Stimulated activated CD4-positive, alpha-beta T cell treated with anti-CD3 and anti-CD28 coated beads, Interleukin-4, amount 100 ng/mL, for 4 hours (primary cell): ENCODE results near the gene FNTB.
A peak's percentile ranks its signal among the peaks of the same experiment; 100 is the strongest.

Source experiments
- DNase-seq, 2 experiments: peaks; one replicate each; pipeline ENCODE4 v3.0.0-alpha.2; 2020

Gene FNTB

GRCh38 chr14:64983439-64984310 lies 3.0 kb upstream of the FNTB start:
- peak in 1 of 2 experiments; percentile 19 for DNase-seq

DNA sequence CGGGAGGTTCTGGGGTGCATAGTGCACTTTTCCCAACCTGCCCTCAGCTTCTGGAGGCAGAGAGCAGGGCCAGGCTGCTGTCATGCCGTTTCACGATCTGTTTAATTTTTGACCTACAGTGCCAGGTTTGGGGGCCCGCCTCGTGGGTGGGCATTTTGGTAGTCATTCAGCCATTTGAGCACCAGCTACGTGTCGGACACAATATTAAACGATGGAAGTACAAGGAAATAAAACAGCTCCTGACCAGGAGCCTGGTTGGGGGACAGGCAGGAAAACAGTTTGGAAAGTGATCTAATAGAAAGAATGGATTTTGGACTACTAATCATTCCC lies 708 bp downstream of the FNTB start:
- DNase-seq, result no peak

DNA sequence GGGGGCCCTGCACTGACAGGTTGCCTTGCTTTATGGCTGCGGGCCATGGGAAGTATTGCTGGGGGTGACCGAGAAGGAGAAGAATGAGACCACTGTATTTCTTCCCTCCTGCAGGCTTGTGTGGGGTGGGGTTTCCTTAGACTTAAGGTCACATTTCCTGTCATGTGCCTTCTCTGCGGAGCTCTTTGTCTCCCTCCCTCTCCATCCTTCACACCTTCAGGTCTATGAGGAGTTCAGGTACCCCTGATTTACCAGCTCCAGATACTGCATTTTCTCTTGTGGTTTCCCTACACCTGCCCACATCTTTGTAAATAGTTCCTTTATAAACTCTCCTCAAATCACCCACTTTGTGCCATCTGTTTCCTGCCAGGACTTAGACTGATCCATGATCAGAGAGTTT lies 3.6 kb downstream of the FNTB start:
- DNase-seq, result no peak

DNA sequence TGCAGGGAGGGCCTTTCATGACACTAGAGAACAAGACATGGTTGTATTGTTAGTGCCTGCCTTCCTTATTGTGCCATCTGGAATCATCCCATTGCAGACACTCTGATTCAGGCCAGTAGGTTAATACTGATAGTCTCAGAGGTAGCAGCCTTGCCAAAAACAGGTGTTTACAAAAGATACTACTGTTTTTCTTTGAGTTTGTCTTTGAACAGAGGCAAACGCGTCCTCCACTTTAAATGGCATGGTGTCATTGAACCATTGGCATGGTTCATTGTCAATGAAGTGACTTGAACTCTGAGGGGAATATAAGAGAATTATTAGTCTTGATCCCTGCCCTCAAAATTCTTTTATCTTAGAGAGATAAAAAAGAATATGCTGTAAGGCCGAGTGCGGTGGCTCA lies 4.2 kb downstream of the FNTB start:
- DNase-seq, result no peak

GRCh38 chr14:64992328-64992885 lies 5.7 kb downstream of the FNTB start:
- DNase-seq, result no peak

DNA sequence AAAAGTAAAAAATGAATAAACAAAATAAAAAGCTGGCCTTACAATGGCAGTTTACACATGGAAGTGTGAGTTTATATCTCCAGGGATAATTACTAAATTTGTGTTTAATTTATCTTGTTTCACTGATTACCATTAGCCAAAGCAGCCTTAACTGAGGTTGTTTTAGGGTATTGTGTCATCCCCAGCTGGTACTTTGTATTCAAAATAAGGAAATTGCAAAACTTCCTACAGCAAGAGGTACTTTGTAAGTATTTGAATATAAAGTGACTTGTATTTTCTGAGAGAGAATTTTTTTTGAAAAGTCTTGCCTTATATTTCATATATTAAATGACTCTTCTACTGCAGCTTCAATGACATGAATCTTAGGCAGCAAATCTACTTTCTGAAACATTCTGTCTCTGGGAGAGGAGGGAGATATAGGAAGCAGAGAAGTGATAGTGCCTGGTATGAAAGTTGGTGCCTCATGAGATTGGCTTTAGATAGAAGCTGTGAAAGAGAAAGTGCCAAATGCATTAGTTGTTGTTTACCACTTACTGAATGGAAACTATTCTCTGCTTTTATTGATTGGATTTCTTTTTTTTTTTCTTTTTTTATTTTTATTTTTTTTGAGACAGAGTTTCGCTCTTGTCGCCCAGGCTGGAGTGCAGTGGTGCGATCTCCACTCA lies 6.7 kb downstream of the FNTB start:
- DNase-seq, result no peak

GRCh38 chr14:64994540-64994939 lies 7.8 kb downstream of the FNTB start:
- no peak for DNase-seq

DNA sequence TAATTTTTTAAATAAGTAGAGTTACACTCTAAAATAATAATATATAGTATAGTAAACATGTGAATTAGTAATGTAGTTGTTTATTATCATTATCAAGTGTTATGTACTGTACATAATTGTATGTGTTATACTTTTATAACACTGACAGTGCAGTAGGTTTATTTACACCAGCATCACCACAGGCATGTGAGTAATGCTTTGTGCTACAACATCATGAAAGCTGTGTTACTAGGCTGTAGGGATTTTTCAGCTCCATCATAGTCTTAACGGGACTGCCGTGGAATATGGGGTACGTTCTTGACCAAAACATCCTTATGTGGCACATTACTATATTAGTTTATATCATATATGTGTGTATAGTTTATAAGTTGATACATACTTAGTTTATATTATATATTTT lies 8.6 kb downstream of the FNTB start:
- DNase-seq, result no peak

- DNase-seq, result no peak
Observed at GRCh38 chr14:64997108-64997794, 10.6 kb downstream of the FNTB start.

DNA sequence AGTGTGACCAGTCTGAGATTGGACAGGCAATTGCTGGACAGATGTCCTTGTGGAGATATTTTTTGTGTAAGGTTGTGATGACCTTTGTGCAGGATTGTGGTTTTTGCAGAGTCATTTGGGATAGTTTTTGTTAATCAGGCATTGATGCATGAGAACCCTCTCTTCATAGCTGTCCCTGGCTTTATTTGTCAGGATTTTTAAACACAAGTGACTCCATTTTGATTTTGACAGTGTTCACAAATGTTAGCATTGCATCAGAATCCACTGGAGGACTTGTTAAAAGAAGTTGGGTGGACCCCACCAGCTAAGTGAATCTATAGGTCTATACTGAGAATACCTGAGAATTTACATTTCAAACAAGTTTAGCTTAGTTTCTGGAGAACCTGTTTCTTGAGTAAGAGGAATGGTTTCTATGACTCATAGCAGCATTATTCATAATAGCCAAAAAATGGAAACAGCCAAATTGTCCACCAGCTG lies 11.8 kb downstream of the FNTB start:
- DNase-seq, result no peak

DNA sequence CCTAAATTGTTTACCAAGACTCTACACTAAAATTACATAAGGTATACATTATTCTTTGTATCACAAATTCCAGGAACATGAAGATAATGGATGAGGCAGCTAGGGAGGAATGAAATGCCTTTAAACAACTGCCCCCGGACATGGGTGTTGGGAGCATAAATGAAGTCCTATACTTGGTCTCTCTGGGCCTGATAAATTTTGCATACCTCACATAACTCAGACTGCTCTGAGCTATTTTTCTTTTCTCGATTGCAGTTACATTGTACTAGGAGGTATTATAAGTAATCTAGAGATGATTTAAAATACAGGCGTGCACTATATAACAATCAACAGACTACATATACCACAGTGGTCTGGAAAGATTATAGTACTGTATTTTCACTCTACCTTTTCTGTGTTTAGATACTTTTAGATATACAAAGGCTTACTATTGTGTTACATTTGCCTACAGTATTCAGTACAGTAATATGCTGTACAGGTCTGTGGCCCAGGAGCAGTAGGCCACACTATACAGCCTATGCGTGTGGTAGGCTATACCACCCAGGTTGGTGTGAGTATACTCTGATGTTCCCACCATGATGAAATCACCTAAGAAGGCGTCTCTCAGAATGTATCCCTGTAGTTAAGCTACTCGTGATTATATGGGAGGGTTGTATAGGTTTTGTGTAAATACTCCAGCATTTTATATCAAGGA lies 14.3 kb downstream of the FNTB start:
- DNase-seq, result no peak

DNA sequence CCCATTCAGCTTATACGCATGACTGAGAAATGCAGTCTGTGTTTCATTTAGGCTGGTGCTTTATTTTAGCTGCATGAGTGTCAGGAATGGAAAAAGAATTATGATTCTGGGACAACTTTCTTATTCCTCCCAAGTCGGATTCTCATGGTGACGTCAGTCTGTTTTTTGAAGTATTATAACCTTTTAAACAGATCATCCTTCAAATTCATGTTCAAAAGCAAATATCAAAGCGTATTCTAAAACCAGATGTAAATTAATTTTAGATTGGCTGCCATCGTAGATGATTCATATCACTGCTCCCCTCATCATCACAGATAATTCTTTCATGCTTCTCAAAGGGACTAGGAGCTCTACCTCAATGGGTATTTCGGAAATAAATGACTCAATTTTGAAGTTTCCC lies 15.0 kb downstream of the FNTB start:
- DNase-seq, result no peak

DNA sequence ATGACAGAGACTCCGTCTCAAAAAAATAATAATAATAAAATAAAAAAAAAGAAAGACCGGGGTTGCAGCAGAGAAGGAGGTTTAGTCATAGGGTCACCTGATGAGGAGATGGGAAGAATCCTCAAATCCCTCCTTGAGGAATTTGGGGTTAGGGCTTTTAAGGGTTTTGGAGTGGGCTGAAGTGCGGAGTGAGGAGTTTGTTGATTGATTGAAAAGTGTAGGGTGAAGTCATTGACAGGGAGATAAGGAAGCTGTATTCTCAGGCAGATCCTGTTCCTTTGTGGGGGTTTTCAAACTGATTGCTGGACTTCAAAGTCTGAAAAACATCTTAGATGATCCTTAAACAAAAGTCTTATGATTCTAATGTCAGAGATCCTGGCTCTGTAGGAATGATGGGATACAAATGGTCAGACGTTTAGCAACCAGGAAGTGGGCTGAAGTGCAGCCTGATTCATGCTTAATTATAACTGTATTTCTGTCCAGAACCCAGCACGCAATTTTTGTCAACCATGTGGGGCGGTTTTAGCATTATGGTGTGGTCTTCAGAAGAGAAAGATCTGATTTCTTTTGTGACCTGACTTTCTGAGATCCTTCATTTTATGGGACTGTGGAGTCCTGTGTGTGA lies 16.0 kb downstream of the FNTB start:
- DNase-seq, result no peak

- no peak for DNase-seq
Observed at GRCh38 chr14:65003394-65003793, 16.7 kb downstream of the FNTB start.

GRCh38 chr14:65006261-65006721 lies 19.6 kb downstream of the FNTB start:
- no peak for DNase-seq

DNA sequence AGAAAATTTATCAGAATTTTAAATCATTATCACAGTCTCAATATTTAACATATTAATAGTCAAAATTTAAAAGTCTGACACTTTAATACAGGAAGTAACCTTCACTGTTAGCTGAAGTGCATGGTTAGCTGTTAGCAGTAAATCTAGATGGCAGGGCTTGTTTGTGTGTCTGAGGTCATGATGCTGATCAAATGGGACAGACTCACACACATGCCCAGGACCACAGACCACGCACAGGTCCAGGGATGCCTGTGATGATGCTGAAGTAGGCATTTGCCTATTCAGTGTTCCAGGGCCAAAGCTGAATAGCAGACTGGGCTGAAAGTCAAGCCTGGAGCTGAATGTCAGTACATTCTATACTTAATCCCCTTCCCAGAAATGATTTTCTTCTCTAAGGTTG lies 20.5 kb downstream of the FNTB start:
- DNase-seq, result no peak

DNA sequence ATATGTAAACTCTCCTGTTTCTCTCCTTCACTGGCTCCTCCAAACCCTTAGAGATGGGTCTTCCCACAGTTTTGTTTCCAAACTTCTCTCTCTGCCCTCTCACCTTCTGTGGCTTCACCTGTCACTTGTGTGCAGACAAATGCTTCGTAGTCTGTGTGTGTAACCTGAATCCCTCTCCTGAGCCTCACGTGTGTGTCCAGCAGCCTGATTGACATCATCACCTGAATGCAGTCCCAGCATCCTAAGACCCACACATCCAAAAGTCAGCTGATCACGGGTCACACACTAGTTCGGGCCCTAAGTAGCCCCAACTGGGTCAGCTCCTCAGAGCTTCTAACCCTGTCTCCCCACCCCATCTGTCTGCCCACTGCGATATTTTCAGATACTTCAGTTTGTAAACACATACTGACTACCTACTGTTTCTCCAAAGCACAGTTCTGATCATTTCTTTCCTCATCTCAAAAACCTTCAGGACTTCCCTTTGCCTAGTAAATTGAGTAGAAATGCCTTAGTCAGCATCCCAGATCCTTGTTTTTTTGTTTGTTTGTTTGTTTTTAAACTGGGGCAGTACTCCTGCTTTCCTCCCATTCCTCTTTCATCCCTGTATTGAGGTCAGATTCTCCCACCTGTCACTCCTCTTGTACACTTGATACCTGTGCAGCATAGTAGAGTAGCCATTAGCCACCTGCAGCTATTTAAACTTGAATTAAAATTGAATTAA lies 23.7 kb downstream of the FNTB start:
- no peak for DNase-seq

DNA sequence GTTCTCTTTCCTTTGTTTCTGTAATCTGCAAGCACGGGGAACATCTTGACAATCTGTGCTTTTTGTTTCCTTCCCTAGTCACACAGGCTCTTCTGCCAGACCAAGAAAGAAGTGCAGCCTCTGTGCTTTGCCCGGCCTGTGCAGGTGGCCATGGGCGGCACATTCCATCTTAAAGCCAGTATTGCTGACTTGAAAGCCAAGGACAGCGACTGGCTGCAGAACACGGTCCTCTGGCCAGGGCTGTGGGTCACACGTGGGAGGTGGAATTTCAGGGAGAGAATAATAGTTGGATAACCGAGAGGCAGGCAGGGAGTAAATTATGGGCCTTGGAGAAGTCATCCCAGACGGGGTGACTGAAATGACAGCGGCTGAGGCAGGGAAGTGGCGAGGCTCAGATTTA lies 24.8 kb downstream of the FNTB start:
- no peak for DNase-seq

GRCh38 chr14:65012353-65012752 lies 25.7 kb downstream of the FNTB start:
- DNase-seq, result no peak

DNA sequence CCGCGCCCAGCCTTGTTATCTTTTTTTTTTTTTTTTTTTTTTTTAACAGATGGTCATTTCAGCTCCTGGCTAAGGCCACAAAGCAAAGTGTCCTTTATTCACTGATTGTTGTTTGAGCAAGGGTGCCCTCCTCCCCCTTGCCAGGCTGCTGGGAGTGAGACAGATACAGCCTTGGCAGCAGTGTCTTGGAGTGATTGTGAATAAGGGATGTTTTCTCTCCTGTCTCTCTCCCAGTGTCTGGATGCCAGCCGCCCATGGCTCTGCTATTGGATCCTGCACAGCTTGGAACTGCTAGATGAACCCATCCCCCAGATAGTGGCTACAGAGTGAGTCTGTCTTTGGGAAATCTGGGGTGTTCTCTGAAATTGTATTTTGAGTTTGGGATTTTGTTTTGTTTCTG lies 28.7 kb downstream of the FNTB start:
- no peak for DNase-seq

DNA sequence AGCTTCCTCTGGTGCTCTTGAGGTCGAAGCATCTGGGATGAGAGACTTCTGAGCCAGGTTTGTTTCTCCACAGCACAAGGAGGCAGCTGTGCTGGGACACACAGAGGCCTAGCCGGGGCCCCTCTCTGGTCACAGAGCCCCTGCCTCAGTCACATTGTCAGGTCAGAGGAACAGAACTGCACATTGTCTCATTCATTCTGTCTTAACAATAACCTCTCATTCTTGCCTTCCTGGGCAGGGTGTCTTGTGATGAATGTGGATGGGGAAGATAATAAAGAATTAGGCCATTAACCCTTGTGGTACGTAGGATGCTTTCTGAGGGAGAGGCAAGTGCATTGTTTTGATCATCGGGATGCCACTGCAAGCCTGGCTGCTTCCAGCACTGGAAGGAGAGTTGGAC lies 29.8 kb downstream of the FNTB start:
- no peak for DNase-seq
